ENCODE measurements around the gene RPN1. TPM values are rescaled to one million over a fixed set of nuclear protein-coding genes. Genes with fewer than 3 reads are reported as not detected.

RPN1 gene
- total and polyA plus RNA-seq, 2 of the 13 experiments (the other 11 are each of a cell fraction or from before 2014, with no cell fraction given), result 290 to 342 TPM

DNA sequence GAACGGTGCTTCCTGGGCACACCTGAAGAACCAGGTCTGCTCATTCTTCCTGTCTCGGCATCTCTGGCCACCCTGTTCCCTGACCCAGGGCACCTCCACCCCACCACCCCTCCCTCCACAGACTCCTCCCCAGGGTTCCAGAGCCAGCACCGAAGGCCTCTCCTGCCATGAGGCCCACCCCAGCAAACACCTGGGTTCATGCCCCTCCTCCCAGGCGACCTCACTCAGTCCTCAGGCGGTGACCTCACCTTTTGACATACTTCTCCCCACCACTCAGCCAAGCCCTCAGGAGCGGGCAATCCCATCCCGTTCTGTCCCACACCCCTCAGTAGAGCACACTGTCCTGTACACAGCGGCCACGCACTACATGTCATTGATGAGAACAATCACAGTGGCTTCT, 72.3 kb downstream of the RPN1 start:
- WGBS (ENCODE audit: low lambda C conversion rate), result 42% methylated on average over 9 of the region's 9 CpGs
- CTCF ChIA-PET (ENCODE audit: low intra/inter-chr PET ratio, low total read pairs), result no interaction called here
- Histone ChIP-seq H2AFZ (ENCODE audit: low read length) (no peak overlapping the region), H3K4me1 (ENCODE audit: insufficient read depth, low read length) (peaks cover 12% of the 10 kb centered on the region), H3K4me3 (replicated peaks in 1 of 3; ENCODE audit: insufficient read depth in 1 of 3, low read depth in 2 of 3, low read length in 3 of 3) (no peak overlapping the region), H4K20me1 (ENCODE audit: insufficient read depth, low read length) (no peaks in the 10 kb centered on the region), H3K27me3 (ENCODE audit: control insufficient read depth in 1 of 2, insufficient read depth in 2 of 2, low read length in 2 of 2) (peaks cover 6 to 54% of the 10 kb centered on the region in 2 experiments; a peak in 4 of 5 replicates), H3K9me3 (ENCODE audit: low read length) (peaks cover 5% of the 10 kb centered on the region; the same call in 1 of the 2 replicates), H3K9ac (ENCODE audit: insufficient read depth, low read depth, low read length) (no peak overlapping the region), H3K4me2 (ENCODE audit: low read depth, low read length) (no peak overlapping the region), H3K27ac (ENCODE audit: extremely low read length, insufficient read depth, low read length) (no peak overlapping the region), H3K79me2 (ENCODE audit: insufficient read depth, low read length) (no peaks in the 10 kb centered on the region), H3K36me3 (replicated peaks in 1 of 2; ENCODE audit: control insufficient read depth in 1 of 2, insufficient read depth in 2 of 2, low read length in 2 of 2) (no peaks in the 10 kb centered on the region)
- in situ Hi-C loops (cut with HindIII; ENCODE audit: extremely low pct_ligation_motif_present, low pct_unique_long_range_greater_than_20kb) (no loop called here), intact Hi-C loops (cut with micrococcal nuclease; ENCODE audit: unreplicated experiment) (no loop called here)
- no peak for TF ChIP-seq HOXA3 (CRISPR knock-in tag; IDR thresholded peaks at IDR 0.05)
- TF ChIP-seq ZNF672 (CRISPR knock-in tag; IDR thresholded peaks at IDR 0.05), result no peak
- no peak for TF ChIP-seq ZNF367 (CRISPR knock-in tag; IDR thresholded peaks at IDR 0.05; ENCODE audit: borderline replicate concordance)
- no peak for TF ChIP-seq TARDBP (CRISPR knock-in tag; IDR thresholded peaks at IDR 0.05)
- no peak for TF ChIP-seq RFX5 (IDR thresholded peaks at IDR 0.05; ENCODE audit: low read depth, low read length)
- no peak for TF ChIP-seq CREBL2 (CRISPR knock-in tag; IDR thresholded peaks at IDR 0.05; ENCODE audit: borderline replicate concordance)
- TF ChIP-seq ZNF713 (CRISPR knock-in tag; IDR thresholded peaks at IDR 0.05), result no peak
- TF ChIP-seq, protein P1, sequence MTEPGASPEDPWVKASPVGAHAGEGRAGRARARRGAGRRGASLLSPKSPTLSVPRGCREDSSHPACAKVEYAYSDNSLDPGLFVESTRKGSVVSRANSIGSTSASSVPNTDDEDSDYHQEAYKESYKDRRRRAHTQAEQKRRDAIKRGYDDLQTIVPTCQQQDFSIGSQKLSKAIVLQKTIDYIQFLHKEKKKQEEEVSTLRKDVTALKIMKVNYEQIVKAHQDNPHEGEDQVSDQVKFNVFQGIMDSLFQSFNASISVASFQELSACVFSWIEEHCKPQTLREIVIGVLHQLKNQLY (CRISPR knock-in tag; IDR thresholded peaks at IDR 0.05), result no peak
- TF ChIP-seq ASH2L (IDR thresholded peaks at IDR 0.05; ENCODE audit: insufficient read length, low read depth, low read length), result no peak
- no peak for TF ChIP-seq ZNF282 (IDR thresholded peaks at IDR 0.05; ENCODE audit: partially characterized antibody)
- TF ChIP-seq, protein P2, sequence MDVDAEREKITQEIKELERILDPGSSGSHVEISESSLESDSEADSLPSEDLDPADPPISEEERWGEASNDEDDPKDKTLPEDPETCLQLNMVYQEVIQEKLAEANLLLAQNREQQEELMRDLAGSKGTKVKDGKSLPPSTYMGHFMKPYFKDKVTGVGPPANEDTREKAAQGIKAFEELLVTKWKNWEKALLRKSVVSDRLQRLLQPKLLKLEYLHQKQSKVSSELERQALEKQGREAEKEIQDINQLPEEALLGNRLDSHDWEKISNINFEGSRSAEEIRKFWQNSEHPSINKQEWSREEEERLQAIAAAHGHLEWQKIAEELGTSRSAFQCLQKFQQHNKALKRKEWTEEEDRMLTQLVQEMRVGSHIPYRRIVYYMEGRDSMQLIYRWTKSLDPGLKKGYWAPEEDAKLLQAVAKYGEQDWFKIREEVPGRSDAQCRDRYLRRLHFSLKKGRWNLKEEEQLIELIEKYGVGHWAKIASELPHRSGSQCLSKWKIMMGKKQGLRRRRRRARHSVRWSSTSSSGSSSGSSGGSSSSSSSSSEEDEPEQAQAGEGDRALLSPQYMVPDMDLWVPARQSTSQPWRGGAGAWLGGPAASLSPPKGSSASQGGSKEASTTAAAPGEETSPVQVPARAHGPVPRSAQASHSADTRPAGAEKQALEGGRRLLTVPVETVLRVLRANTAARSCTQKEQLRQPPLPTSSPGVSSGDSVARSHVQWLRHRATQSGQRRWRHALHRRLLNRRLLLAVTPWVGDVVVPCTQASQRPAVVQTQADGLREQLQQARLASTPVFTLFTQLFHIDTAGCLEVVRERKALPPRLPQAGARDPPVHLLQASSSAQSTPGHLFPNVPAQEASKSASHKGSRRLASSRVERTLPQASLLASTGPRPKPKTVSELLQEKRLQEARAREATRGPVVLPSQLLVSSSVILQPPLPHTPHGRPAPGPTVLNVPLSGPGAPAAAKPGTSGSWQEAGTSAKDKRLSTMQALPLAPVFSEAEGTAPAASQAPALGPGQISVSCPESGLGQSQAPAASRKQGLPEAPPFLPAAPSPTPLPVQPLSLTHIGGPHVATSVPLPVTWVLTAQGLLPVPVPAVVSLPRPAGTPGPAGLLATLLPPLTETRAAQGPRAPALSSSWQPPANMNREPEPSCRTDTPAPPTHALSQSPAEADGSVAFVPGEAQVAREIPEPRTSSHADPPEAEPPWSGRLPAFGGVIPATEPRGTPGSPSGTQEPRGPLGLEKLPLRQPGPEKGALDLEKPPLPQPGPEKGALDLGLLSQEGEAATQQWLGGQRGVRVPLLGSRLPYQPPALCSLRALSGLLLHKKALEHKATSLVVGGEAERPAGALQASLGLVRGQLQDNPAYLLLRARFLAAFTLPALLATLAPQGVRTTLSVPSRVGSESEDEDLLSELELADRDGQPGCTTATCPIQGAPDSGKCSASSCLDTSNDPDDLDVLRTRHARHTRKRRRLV (CRISPR knock-in tag; IDR thresholded peaks at IDR 0.05), result no peak
- no peak for TF ChIP-seq AGO1 (IDR thresholded peaks at IDR 0.05; ENCODE audit: low read depth, low read length, poor library complexity, severe bottlenecking)
- TF ChIP-seq ZNF629 (CRISPR knock-in tag; conservative IDR thresholded peaks at IDR 0.05), result no peak
- TF ChIP-seq ZNF556 (CRISPR knock-in tag; IDR thresholded peaks at IDR 0.05; ENCODE audit: borderline replicate concordance), result no peak
- no peak for TF ChIP-seq TAF1 (CRISPR knock-in tag; IDR thresholded peaks at IDR 0.05)
- TF ChIP-seq MED8 (CRISPR knock-in tag; IDR thresholded peaks at IDR 0.05; ENCODE audit: insufficient replicate concordance), result no peak
- TF ChIP-seq ZNF510 (CRISPR knock-in tag; IDR thresholded peaks at IDR 0.05; ENCODE audit: low read depth), result no peak
- TF ChIP-seq ZNF232 (CRISPR knock-in tag; IDR thresholded peaks at IDR 0.05; ENCODE audit: borderline replicate concordance), result no peak
- TF ChIP-seq, protein P3, sequence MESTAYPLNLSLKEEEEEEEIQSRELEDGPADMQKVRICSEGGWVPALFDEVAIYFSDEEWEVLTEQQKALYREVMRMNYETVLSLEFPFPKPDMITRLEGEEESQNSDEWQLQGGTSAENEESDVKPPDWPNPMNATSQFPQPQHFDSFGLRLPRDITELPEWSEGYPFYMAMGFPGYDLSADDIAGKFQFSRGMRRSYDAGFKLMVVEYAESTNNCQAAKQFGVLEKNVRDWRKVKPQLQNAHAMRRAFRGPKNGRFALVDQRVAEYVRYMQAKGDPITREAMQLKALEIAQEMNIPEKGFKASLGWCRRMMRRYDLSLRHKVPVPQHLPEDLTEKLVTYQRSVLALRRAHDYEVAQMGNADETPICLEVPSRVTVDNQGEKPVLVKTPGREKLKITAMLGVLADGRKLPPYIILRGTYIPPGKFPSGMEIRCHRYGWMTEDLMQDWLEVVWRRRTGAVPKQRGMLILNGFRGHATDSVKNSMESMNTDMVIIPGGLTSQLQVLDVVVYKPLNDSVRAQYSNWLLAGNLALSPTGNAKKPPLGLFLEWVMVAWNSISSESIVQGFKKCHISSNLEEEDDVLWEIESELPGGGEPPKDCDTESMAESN (CRISPR knock-in tag; conservative IDR thresholded peaks at IDR 0.05), result no peak
- FAIRE-seq (no peak), ATAC-seq (no peak), DNase-seq (ENCODE audit: low spot score) (no peak)
- POLR2A ChIA-PET, result no interaction called here
- BruUV-seq (replicated peaks), result no TSS peak

All from HepG2 (cell line).